H9 (cell line): ENCODE measurements around the gene NECTIN1. TPM values are rescaled to one million over a fixed set of nuclear protein-coding genes. Genes with fewer than 3 reads are reported as not detected.

ENCODE experiments used
- DNase-seq: peaks from one replicate; pipeline ENCODE4 v3.0.0-alpha.2; 2017
- H2AFZ ChIP-seq: one replicate; pipeline ENCODE4 v1.6.1; 2013; ENCODE audit warnings: mild to moderate bottlenecking, low read length, control low read depth, moderate library complexity
- H2AK5ac ChIP-seq: 2 replicates; pipeline ENCODE4 v1.6.1; 2013; ENCODE audit warnings: low read length, control low read depth, mixed read lengths; ENCODE audit not compliant: insufficient read length
- H2BK120ac ChIP-seq: one replicate; pipeline ENCODE4 v1.6.1; 2013; ENCODE audit warnings: low read depth, mild to moderate bottlenecking, low read length, control low read depth, inconsistent platforms; ENCODE audit not compliant: poor library complexity, severe bottlenecking
- H2BK12ac ChIP-seq: 2 replicates; pipeline ENCODE4 v1.6.1; 2013; ENCODE audit warnings: low read length, control low read depth, mixed read lengths, low read depth; ENCODE audit not compliant: insufficient read length
- H2BK15ac ChIP-seq: 2 replicates; pipeline ENCODE4 v1.6.1; 2013; ENCODE audit warnings: low read depth, low read length, control low read depth
- H2BK20ac ChIP-seq: one replicate; pipeline ENCODE4 v1.6.1; 2013; ENCODE audit warnings: low read depth, mild to moderate bottlenecking, low read length, control low read depth, inconsistent platforms; ENCODE audit not compliant: poor library complexity, severe bottlenecking
- H2BK5ac ChIP-seq: 2 replicates; pipeline ENCODE4 v1.6.1; 2013; ENCODE audit warnings: low read length, control low read depth, mixed read lengths; ENCODE audit not compliant: insufficient read length
- H3K14ac ChIP-seq: 2 replicates; pipeline ENCODE4 v1.6.1; 2013; ENCODE audit warnings: low read length, control low read depth; ENCODE audit not compliant: insufficient read depth
- H3K18ac ChIP-seq: 2 replicates; pipeline ENCODE4 v1.6.1; 2013; ENCODE audit warnings: low read depth, mild to moderate bottlenecking, mixed read lengths, low read length, control low read depth; ENCODE audit not compliant: insufficient read length
- H3K23ac ChIP-seq: 2 replicates; pipeline ENCODE4 v1.6.1; 2013; ENCODE audit warnings: low read length, control low read depth, mixed read lengths, low read depth; ENCODE audit not compliant: insufficient read length
- H3K23me2 ChIP-seq: 2 replicates; pipeline ENCODE4 v1.6.1; 2013; ENCODE audit warnings: low read depth, mild to moderate bottlenecking, mixed read lengths, low read length, control low read depth; ENCODE audit not compliant: insufficient read length, poor library complexity, severe bottlenecking
- H3K27ac ChIP-seq: 2 replicates; pipeline ENCODE4 v1.5.1; 2013; ENCODE audit warnings: low read length, control low read depth, mixed read lengths, low read depth; ENCODE audit not compliant: insufficient read length
- H3K27me3 ChIP-seq: 2 replicates; pipeline ENCODE4 v1.6.1; 2013; ENCODE audit warnings: low read length, control low read depth, inconsistent platforms; ENCODE audit not compliant: insufficient read depth
- H3K4ac ChIP-seq: 2 replicates; pipeline ENCODE4 v1.6.1; 2013; ENCODE audit warnings: low read depth, mild to moderate bottlenecking, control low read depth, inconsistent platforms, low read length, moderate library complexity
- H3K4me1 ChIP-seq: 2 replicates; pipeline ENCODE4 v1.6.1; 2013; ENCODE audit warnings: low read length, control low read depth, inconsistent platforms; ENCODE audit not compliant: insufficient read depth
- H3K4me2 ChIP-seq: 2 replicates; pipeline ENCODE4 v1.6.1; 2013; ENCODE audit warnings: low read length, control low read depth, mixed read lengths; ENCODE audit not compliant: insufficient read length, insufficient read depth
- H3K56ac ChIP-seq: 2 replicates; pipeline ENCODE4 v1.6.1; 2013; ENCODE audit warnings: low read depth, mild to moderate bottlenecking, mixed read lengths, low read length, control low read depth; ENCODE audit not compliant: insufficient read length
- H3K79me1 ChIP-seq: 2 replicates; pipeline ENCODE4 v1.6.1; 2013; ENCODE audit warnings: low read depth, mild to moderate bottlenecking, moderate library complexity, low read length, control low read depth, inconsistent platforms; ENCODE audit not compliant: insufficient read depth, poor library complexity, severe bottlenecking
- H3K79me2 ChIP-seq: 2 replicates; pipeline ENCODE4 v1.6.1; 2013; ENCODE audit warnings: low read length, control low read depth, inconsistent platforms; ENCODE audit not compliant: insufficient read depth
- H3K9ac ChIP-seq: 2 replicates; pipeline ENCODE4 v1.6.1; 2013; ENCODE audit warnings: low read length, control low read depth, mixed read lengths; ENCODE audit not compliant: insufficient read length; ENCODE audit errors: extremely low read depth
- H3K9me3 ChIP-seq: one replicate; pipeline ENCODE4 v1.6.1; 2013; ENCODE audit warnings: low read depth, low read length, inconsistent platforms; ENCODE audit not compliant: control insufficient read depth
- H3T11ph ChIP-seq: one replicate; pipeline ENCODE4 v1.6.1; 2013; ENCODE audit warnings: mild to moderate bottlenecking, low read length, control low read depth, inconsistent platforms
- H4K20me1 ChIP-seq: one replicate; pipeline ENCODE4 v1.6.1; 2013; ENCODE audit not compliant: control insufficient read depth, insufficient read length, insufficient read depth
- H4K5ac ChIP-seq: 2 replicates; pipeline ENCODE4 v1.6.1; 2013; ENCODE audit warnings: low read depth, mild to moderate bottlenecking, mixed read lengths, low read length, control low read depth; ENCODE audit not compliant: insufficient read length
- H4K8ac ChIP-seq: replicated peaks from 2 replicates; pipeline ENCODE4 v1.6.1; 2013; ENCODE audit warnings: low read length, control low read depth, mixed read lengths, low read depth; ENCODE audit not compliant: insufficient read length
- H4K91ac ChIP-seq: 2 replicates; pipeline ENCODE4 v1.6.1; 2013; ENCODE audit warnings: low read depth, mild to moderate bottlenecking, moderate library complexity, mixed read lengths, low read length, control low read depth; ENCODE audit not compliant: insufficient read length
- H3K27ac Mint-ChIP-seq, 3 experiments: 2 replicates in 2 of 3; 3 replicates in 1 of 3; pipeline ENCODE4 v1.8.0; 2020 to 2021; ENCODE audit warnings: mixed read lengths in 3 of 3, mild to moderate bottlenecking in 1 of 3, moderate library complexity in 1 of 3
- H3K27me3 Mint-ChIP-seq: 2 replicates; pipeline ENCODE4 v1.8.0; 2021; ENCODE audit warnings: low read depth, mild to moderate bottlenecking, moderate library complexity, mixed read lengths
- H3K36me3 Mint-ChIP-seq, 3 experiments: 2 replicates in 2 of 3; 3 replicates in 1 of 3; pipeline ENCODE4 v1.8.0; 2020 to 2021; ENCODE audit warnings: low read depth in 3 of 3, mixed read lengths in 3 of 3; ENCODE audit not compliant: insufficient read depth in 1 of 3
- H3K4me1 Mint-ChIP-seq, 2 experiments: 2 replicates each; pipeline ENCODE4 v1.8.0; 2020; ENCODE audit warnings: mixed read lengths in 2 of 2
- H3K4me3 Mint-ChIP-seq, 2 experiments: 2 replicates in 1 of 2; 3 replicates in 1 of 2; pipeline ENCODE4 v1.8.0; 2020 to 2021; ENCODE audit warnings: mild to moderate bottlenecking in 2 of 2, mixed read lengths in 2 of 2, moderate library complexity in 1 of 2
- H3K9me3 Mint-ChIP-seq, 2 experiments: 2 replicates in 1 of 2; 3 replicates in 1 of 2; pipeline ENCODE4 v1.8.0; 2020; ENCODE audit warnings: mild to moderate bottlenecking in 2 of 2, mixed read lengths in 2 of 2, moderate library complexity in 1 of 2
- WGBS: extraction: QIAGEN DNeasy Blood & Tissue Kit; methylation state at CpG from one replicate; pipeline ENCODE4 v1.1.7; 2013; ENCODE audit warnings: missing lambda C conversion rate, low lambda C conversion rate, mixed read lengths; ENCODE audit not compliant: insufficient read length; ENCODE audit errors: extremely low coverage; 5-methylcytosine and 5-hydroxymethylcytosine counted together
- total RNA-seq: library from RNA; stranded (reverse); gene quantifications from 2 replicates; pipeline ENCODE4 v1.2.1, GENCODE V29; 2021
- TF ChIP-seq, protein P1 (sequence below): fragments of 200-600 bp; sonication (generic); conservative IDR thresholded peaks from 3 replicates; pipeline ENCODE4 v1.8.0; 2021; ENCODE audit warnings: antibody characterized with exemption, mild to moderate bottlenecking

The NECTIN1 gene
- total RNA-seq, 1 experiment from 2014 or later, result 113 TPM

DNA sequence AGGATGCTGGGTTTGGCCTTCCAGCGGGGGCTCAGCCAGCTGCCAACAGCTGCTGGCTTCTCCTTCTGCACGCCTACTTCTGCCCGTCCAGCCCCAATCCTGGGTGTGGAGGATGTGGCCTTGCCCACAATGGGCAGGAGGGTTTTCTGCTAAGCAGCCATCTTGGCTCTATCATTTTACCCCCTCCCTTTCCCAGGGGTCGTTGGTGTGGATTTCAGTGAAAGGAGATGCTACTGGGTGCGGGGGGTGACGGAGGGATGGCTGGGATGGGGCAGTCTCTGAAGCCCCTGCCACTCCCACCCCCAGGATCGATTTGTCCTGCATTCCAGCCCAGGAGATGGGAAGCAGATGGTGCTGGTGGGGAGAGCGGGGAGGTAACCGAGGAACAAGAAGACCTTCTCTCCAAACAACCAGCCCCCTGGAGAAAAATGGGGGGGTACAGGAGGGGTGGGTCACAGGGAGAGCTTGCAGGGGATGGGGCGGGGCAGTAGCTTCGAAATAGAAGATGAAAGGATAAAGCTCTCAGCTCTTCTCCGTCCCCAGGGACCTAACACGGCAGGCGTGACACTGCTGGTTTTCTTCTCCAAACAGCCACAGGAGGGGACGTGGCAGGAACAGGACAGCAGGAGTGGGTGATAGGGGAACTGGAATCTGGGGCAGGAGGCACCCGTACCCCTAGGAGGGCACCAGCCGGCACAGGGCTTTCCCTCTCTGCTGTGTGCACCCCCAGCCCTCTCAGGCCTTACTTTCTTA lies 68.9 kb downstream of the NECTIN1 start:
- Histone ChIP-seq H4K91ac (no peak overlapping the region), H2AK5ac (no peak overlapping the region), H3K4me2 (no peak overlapping the region), H2BK20ac (no peak overlapping the region), H3K79me2 (no peaks in the 10 kb centered on the region), H2BK120ac (no peak overlapping the region), H2BK5ac (no peak overlapping the region), H3K79me1 (no peaks in the 10 kb centered on the region), H2BK15ac (no peak overlapping the region), H3K27ac (no peak overlapping the region), H2AFZ (no peak overlapping the region), H3K4me1 (no peaks in the 10 kb centered on the region; the same call in 1 of the 2 replicates), H3K23me2 (no peaks in the 10 kb centered on the region), H4K8ac (no peak overlapping the region), H3K23ac (no peak overlapping the region), H3K14ac (no peak overlapping the region), H3K27me3 (no peaks in the 10 kb centered on the region), H3K56ac (no peak overlapping the region), H4K20me1 (no peaks in the 10 kb centered on the region), H4K5ac (no peak overlapping the region), H3K18ac (no peak overlapping the region), H3K4ac (no peak overlapping the region), H3T11ph (no peak overlapping the region), H2BK12ac (no peak overlapping the region), H3K9me3 (no peaks in the 10 kb centered on the region), H3K9ac (no peak overlapping the region)
- TF ChIP-seq, protein P1, sequence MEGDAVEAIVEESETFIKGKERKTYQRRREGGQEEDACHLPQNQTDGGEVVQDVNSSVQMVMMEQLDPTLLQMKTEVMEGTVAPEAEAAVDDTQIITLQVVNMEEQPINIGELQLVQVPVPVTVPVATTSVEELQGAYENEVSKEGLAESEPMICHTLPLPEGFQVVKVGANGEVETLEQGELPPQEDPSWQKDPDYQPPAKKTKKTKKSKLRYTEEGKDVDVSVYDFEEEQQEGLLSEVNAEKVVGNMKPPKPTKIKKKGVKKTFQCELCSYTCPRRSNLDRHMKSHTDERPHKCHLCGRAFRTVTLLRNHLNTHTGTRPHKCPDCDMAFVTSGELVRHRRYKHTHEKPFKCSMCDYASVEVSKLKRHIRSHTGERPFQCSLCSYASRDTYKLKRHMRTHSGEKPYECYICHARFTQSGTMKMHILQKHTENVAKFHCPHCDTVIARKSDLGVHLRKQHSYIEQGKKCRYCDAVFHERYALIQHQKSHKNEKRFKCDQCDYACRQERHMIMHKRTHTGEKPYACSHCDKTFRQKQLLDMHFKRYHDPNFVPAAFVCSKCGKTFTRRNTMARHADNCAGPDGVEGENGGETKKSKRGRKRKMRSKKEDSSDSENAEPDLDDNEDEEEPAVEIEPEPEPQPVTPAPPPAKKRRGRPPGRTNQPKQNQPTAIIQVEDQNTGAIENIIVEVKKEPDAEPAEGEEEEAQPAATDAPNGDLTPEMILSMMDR, result no peak
- no peaks in the 10 kb centered on the region for H3K9me3 Mint-ChIP-seq
- H3K27me3 Mint-ChIP-seq, result peaks cover 19% of the 10 kb centered on the region
- H3K4me3 Mint-ChIP-seq, result no peak overlapping the region
- no peak overlapping the region for H3K27ac Mint-ChIP-seq
- H3K36me3 Mint-ChIP-seq, result peaks cover 0 to 23% (median 4%) of the 10 kb centered on the region in 3 experiments; a peak in 5 of 7 replicates
- no peak for DNase-seq
- WGBS, result no CpG with 5 or more reads among the region's 17 CpGs
- H3K4me1 Mint-ChIP-seq, result peaks cover 17 to 25% of the 10 kb centered on the region in 2 experiments
